Trophoblast cell (in vitro differentiated cells and primary cell): ENCODE results near the gene KLK11.

Experiments
- DNase-seq, 2 donors: peaks; one replicate each; pipeline ENCODE4 v3.0.0-alpha.2; 2016
- H2AFZ ChIP-seq: 2 replicates; pipeline ENCODE4 v1.6.1; 2013; ENCODE audit warnings: low read length, moderate library complexity, mild to moderate bottlenecking; ENCODE audit not compliant: insufficient read depth, poor library complexity
- H2AK5ac ChIP-seq: 2 replicates; pipeline ENCODE4 v1.6.1; 2013; ENCODE audit warnings: mild to moderate bottlenecking, low read length
- H2BK120ac ChIP-seq: 2 replicates; pipeline ENCODE4 v1.6.1; 2013; ENCODE audit warnings: low read length, mild to moderate bottlenecking, moderate library complexity; ENCODE audit not compliant: insufficient read depth, poor library complexity
- H2BK12ac ChIP-seq: 2 replicates; pipeline ENCODE4 v1.6.1; 2013; ENCODE audit warnings: mild to moderate bottlenecking, low read length, moderate library complexity
- H2BK5ac ChIP-seq: 2 replicates; pipeline ENCODE4 v1.6.1; 2013; ENCODE audit warnings: low read length, low read depth, moderate library complexity, mild to moderate bottlenecking; ENCODE audit not compliant: poor library complexity
- H3K14ac ChIP-seq: 2 replicates; pipeline ENCODE4 v1.6.1; 2013; ENCODE audit warnings: mild to moderate bottlenecking, low read length
- H3K18ac ChIP-seq: 2 replicates; pipeline ENCODE4 v1.6.1; 2013; ENCODE audit warnings: mild to moderate bottlenecking, low read length
- H3K23ac ChIP-seq: 2 replicates; pipeline ENCODE4 v1.6.1; 2013; ENCODE audit warnings: low read length
- H3K27ac ChIP-seq: 2 replicates; pipeline ENCODE4 v1.5.1; 2013; ENCODE audit warnings: low read depth, mild to moderate bottlenecking, inconsistent platforms, low read length, moderate library complexity
- H3K27me3 ChIP-seq: 2 replicates; pipeline ENCODE4 v1.6.1; 2013; ENCODE audit warnings: inconsistent platforms, mild to moderate bottlenecking, low read length, moderate library complexity; ENCODE audit not compliant: insufficient read depth
- H3K36me3 ChIP-seq, 2 experiments: 1 replicate in 1 of 2; 2 replicates in 1 of 2; pipeline ENCODE4 v1.6.1; 2013; ENCODE audit warnings: low read length in 2 of 2, mild to moderate bottlenecking in 2 of 2, moderate library complexity in 1 of 2; ENCODE audit not compliant: insufficient read depth in 2 of 2, control insufficient read depth in 1 of 2
- H3K4ac ChIP-seq: 2 replicates; pipeline ENCODE4 v1.6.1; 2013; ENCODE audit warnings: low read depth, mild to moderate bottlenecking, low read length, moderate library complexity
- H3K4me1 ChIP-seq, 2 experiments: 1 replicate in 1 of 2; 2 replicates in 1 of 2; pipeline ENCODE4 v1.6.1; 2013; ENCODE audit warnings: low read length in 2 of 2, mild to moderate bottlenecking in 2 of 2, moderate library complexity in 1 of 2; ENCODE audit not compliant: insufficient read depth in 2 of 2, control insufficient read depth in 1 of 2
- H3K4me2 ChIP-seq: 2 replicates; pipeline ENCODE4 v1.6.1; 2013; ENCODE audit warnings: inconsistent platforms, mild to moderate bottlenecking, low read length, moderate library complexity
- H3K4me3 ChIP-seq: 2 replicates; pipeline ENCODE4 v1.5.1; 2013; ENCODE audit warnings: mild to moderate bottlenecking, low read depth, low read length, inconsistent platforms
- H3K79me1 ChIP-seq: one replicate; pipeline ENCODE4 v1.6.1; 2013; ENCODE audit warnings: low read length
- H3K79me2 ChIP-seq: 2 replicates; pipeline ENCODE4 v1.6.1; 2013; ENCODE audit warnings: low read length, mild to moderate bottlenecking; ENCODE audit not compliant: control insufficient read depth, insufficient read depth, poor library complexity
- H3K9ac ChIP-seq: 2 replicates; pipeline ENCODE4 v1.6.1; 2013; ENCODE audit warnings: mild to moderate bottlenecking, low read length
- H3K9me3 ChIP-seq: 2 replicates; pipeline ENCODE4 v1.6.1; 2013; ENCODE audit warnings: low read depth, mild to moderate bottlenecking, control low read depth, inconsistent platforms, low read length; ENCODE audit not compliant: insufficient read depth
- H4K12ac ChIP-seq: 2 replicates; pipeline ENCODE4 v1.6.1; 2013; ENCODE audit warnings: low read depth, mild to moderate bottlenecking, low read length, moderate library complexity
- H4K8ac ChIP-seq: 2 replicates; pipeline ENCODE4 v1.6.1; 2013; ENCODE audit warnings: low read depth, mild to moderate bottlenecking, low read length, moderate library complexity
- H4K91ac ChIP-seq: one replicate; pipeline ENCODE4 v1.6.1; 2013; ENCODE audit warnings: low read depth, mild to moderate bottlenecking, low read length, moderate library complexity
- WGBS: extraction: QIAGEN DNeasy Blood & Tissue Kit; methylation state at CpG from one replicate; pipeline ENCODE4 v1.1.7; 2013; ENCODE audit warnings: missing lambda C conversion rate; ENCODE audit not compliant: insufficient read length, insufficient coverage; ENCODE audit errors: extremely low coverage; 5-methylcytosine and 5-hydroxymethylcytosine counted together

KLK11 gene

DNA sequence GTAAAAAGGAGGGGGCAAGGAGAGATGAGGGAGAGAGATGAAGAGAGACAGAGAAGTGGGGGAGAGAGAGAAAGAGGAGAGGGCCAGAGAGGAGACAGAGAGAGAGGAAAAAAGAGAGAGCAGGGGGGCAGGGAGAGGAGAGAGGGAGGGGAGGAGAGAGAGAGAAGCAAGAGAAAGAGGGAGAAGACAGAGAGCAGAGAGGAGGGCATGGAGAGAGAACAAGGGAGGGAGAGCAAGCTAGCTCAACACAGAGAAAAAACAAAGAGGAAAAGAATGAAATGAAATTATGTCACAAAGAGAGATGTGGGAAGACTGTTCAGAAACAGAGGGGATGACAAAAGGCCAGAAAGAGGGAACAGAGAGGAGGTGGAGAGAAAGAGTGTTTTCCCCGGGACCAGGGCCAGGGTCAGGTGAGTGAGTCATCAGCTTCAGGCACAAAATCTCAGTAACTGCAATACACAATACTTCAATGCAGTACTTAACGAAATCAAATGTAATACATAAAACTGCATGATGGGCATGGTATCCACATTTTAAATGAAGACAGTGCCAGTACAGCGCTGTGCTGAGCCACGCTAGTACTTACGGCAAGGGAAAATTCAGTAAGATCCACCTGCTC lies 47.5 kb downstream of the KLK11 start:
- no peak for DNase-seq
- no peak overlapping the region for H3K4me3 ChIP-seq
- H3K4ac ChIP-seq: no peak overlapping the region
- no peak overlapping the region for H4K91ac ChIP-seq
- peaks cover 7% of the 10 kb centered on the region for H3K79me1 ChIP-seq
- H4K8ac ChIP-seq: no peak overlapping the region
- no peaks in the 10 kb centered on the region for H3K27me3 ChIP-seq
- H3K36me3 ChIP-seq: no peaks in the 10 kb centered on the region
- H4K12ac ChIP-seq: no peak overlapping the region
- no peak overlapping the region for H2AK5ac ChIP-seq
- H3K4me1 ChIP-seq: peaks cover 9 to 17% of the 10 kb centered on the region in 2 experiments
- peak overlapping the region; percentile 29 for H3K27ac ChIP-seq
- no peak overlapping the region for H2BK5ac ChIP-seq
- H3K23ac ChIP-seq: no peak overlapping the region
- no peaks in the 10 kb centered on the region for H3K9me3 ChIP-seq
- H2BK12ac ChIP-seq: no peak overlapping the region
- no peak overlapping the region for H3K4me2 ChIP-seq
- H2BK120ac ChIP-seq: no peak overlapping the region
- H3K79me2 ChIP-seq: no peaks in the 10 kb centered on the region
- no peak overlapping the region for H3K9ac ChIP-seq
- H3K18ac ChIP-seq: no peak overlapping the region
- no CpG with 5 or more reads among the region's 5 CpGs for WGBS
- no peak overlapping the region for H3K14ac ChIP-seq
- H2AFZ ChIP-seq: no peak overlapping the region

DNA sequence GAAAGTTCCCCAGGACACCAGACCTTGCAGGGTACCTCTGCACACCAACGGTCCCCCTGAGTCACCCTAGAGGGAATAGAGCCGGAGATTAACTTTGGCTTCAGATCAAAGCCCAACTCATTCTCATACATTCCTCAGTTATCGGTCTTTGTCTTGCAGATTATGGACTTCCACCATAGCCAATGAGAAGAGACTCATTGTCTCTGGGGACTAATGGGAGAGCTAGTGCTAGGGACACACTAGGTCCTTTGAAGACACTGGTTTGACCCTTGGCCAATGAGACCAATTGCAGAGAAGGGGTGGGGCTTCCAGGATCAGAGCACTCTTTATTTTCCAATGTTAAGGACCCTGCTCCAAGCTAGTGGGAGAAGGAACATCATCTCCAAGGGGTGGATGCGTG lies 48.8 kb downstream of the KLK11 start:
- no peak overlapping the region for H3K18ac ChIP-seq
- H3K27ac ChIP-seq: no peak overlapping the region
- no peak overlapping the region for H4K91ac ChIP-seq
- H4K12ac ChIP-seq: no peak overlapping the region
- no peak overlapping the region for H2BK5ac ChIP-seq
- H2BK120ac ChIP-seq: no peak overlapping the region
- no peaks in the 10 kb centered on the region for H3K36me3 ChIP-seq
- peak overlapping the region; percentile 59 for H2BK12ac ChIP-seq
- H3K79me2 ChIP-seq: no peaks in the 10 kb centered on the region
- peaks cover 14 to 21% of the 10 kb centered on the region in 2 experiments for H3K4me1 ChIP-seq
- H3K4ac ChIP-seq: no peak overlapping the region
- no peaks in the 10 kb centered on the region for H3K27me3 ChIP-seq
- H2AFZ ChIP-seq: no peak overlapping the region
- peaks cover 8% of the 10 kb centered on the region for H3K79me1 ChIP-seq
- H3K4me2 ChIP-seq: no peak overlapping the region
- H3K4me3 ChIP-seq: no peak overlapping the region
- no CpG with 5 or more reads among the region's 4 CpGs for WGBS
- no peak overlapping the region for H3K9ac ChIP-seq
- H4K8ac ChIP-seq: no peak overlapping the region
- H3K9me3 ChIP-seq: peaks cover 2% of the 10 kb centered on the region
- H3K14ac ChIP-seq: no peak overlapping the region
- H3K23ac ChIP-seq: no peak overlapping the region
- DNase-seq: no peak
- H2AK5ac ChIP-seq: no peak overlapping the region

DNA sequence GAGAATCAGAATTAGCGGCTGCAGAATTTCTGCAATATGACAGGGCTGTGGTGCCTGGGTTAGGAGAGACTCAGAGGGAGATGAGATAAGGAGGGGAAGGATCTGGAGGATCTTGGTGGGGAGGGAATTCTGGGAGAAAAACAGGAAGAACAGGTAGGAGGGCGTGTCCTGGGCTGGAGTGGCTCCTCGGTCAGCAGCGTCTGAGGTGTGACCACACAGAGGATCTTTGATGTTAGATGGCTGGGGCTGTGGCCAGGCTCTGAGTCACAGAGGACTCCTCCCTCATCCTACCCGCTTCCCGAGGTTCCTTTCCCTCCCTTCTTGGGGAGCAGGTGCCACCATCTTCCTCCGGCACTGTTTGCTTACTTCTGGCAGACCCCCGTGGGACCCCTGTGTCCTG lies 50.6 kb downstream of the KLK11 start:
- no peaks in the 10 kb centered on the region for H3K27me3 ChIP-seq
- H3K9ac ChIP-seq: no peak overlapping the region
- peak overlapping the region; percentile 83 for H2BK12ac ChIP-seq
- DNase-seq: no peak
- H3K4me3 ChIP-seq: no peak overlapping the region
- no peaks in the 10 kb centered on the region for H3K79me2 ChIP-seq
- peak overlapping the region; percentile 26 for H2BK120ac ChIP-seq
- no peak overlapping the region for H3K4me2 ChIP-seq
- H2BK5ac ChIP-seq: peak overlapping the region; percentile 36
- no peak overlapping the region for H3K18ac ChIP-seq
- no peak overlapping the region for H3K23ac ChIP-seq
- no CpG with 5 or more reads among the region's 8 CpGs for WGBS
- H4K8ac ChIP-seq: peak overlapping the region; percentile 70
- H3K79me1 ChIP-seq: peaks cover 12% of the 10 kb centered on the region
- H3K14ac ChIP-seq: peak overlapping the region; percentile 24
- peak overlapping the region; percentile 58 for H3K27ac ChIP-seq
- H3K36me3 ChIP-seq: no peaks in the 10 kb centered on the region
- peak overlapping the region; percentile 6 for H3K4ac ChIP-seq
- peaks cover 2% of the 10 kb centered on the region for H3K9me3 ChIP-seq
- H4K91ac ChIP-seq: peak overlapping the region; percentile 38
- H2AFZ ChIP-seq: peak overlapping the region; percentile 3
- peaks cover 14 to 19% of the 10 kb centered on the region in 2 experiments for H3K4me1 ChIP-seq
- H4K12ac ChIP-seq: no peak overlapping the region
- peak overlapping the region; percentile 18 for H2AK5ac ChIP-seq

DNA sequence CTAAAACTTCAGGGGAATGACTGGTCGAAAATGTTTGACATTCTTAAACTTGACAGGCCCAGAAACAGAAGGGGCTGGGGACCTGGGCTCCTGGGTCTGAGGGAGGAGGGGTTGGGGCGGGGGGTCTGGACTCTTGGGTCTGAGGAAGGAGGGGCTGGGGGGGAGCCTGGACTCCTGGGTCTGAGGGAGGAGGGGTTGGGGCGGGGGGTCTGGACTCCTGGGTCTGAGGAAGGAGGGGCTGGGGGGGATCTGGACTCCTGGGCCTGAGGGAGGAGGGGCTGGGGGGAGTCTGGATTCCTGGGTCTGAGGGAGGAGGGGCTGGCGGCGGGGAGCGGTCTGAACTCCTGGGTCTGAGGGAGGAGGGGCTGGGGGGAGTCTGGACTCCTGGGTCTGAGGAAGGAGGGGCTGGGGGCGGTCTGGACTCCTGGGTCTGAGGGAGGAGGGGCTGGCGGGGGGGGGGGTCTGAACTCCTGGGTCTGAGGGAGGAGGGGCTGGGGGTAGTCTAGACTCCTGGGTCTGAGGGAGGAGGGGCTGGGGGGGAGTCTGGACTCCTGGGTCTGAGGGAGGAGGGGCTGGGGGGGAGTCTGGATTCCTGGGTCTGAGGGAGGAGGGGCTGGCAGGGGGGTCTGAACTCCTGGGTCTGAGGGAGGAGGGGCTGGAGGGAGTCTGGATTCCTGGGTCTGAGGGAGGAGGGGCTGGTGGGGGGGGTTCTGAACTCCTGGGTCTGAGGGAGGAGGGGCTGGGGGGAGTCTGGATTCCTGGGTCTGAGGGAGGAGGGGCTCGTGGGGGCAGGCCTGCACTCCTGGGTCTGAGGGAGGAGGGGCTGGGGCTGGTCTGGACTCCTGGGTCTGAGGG lies 51.5 kb downstream of the KLK11 start:
- Histone ChIP-seq H2BK5ac (no peak overlapping the region), H3K9me3 (peaks cover 2% of the 10 kb centered on the region), H3K27me3 (no peaks in the 10 kb centered on the region), H4K8ac (no peak overlapping the region), H3K4me3 (no peak overlapping the region), H3K14ac (no peak overlapping the region), H3K23ac (no peak overlapping the region), H3K36me3 (no peaks in the 10 kb centered on the region), H3K4me2 (no peak overlapping the region), H3K27ac (peak overlapping the region; percentile 72), H3K9ac (no peak overlapping the region), H4K91ac (peak overlapping the region; percentile 38), H2BK120ac (no peak overlapping the region), H3K4ac (no peak overlapping the region), H3K4me1 (peaks cover 12 to 16% of the 10 kb centered on the region in 2 experiments), H2AK5ac (no peak overlapping the region), H3K18ac (no peak overlapping the region), H3K79me1 (peaks cover 8% of the 10 kb centered on the region), H4K12ac (no peak overlapping the region), H2BK12ac (no peak overlapping the region), H3K79me2 (no peaks in the 10 kb centered on the region), H2AFZ (no peak overlapping the region)
- DNase-seq: no peak
- WGBS: no CpG with 5 or more reads among the region's 9 CpGs
